Fibroblast of skin of back (primary cell): ENCODE measurements around the gene PSMD13.
"Not testable (repeated sequence)": the region's sequence is repeated elsewhere in the genome, so short reads cannot be mapped to it uniquely, and the experiment has no call there.

Source experiments
- DNase-seq: peaks from one replicate; pipeline ENCODE4 v3.0.0-alpha.2; 2013

PSMD13 gene

GRCh38 chr11:218815-219593 is 17.8 kb upstream of the PSMD13 start:
- DNase-seq, result no peak

DNA sequence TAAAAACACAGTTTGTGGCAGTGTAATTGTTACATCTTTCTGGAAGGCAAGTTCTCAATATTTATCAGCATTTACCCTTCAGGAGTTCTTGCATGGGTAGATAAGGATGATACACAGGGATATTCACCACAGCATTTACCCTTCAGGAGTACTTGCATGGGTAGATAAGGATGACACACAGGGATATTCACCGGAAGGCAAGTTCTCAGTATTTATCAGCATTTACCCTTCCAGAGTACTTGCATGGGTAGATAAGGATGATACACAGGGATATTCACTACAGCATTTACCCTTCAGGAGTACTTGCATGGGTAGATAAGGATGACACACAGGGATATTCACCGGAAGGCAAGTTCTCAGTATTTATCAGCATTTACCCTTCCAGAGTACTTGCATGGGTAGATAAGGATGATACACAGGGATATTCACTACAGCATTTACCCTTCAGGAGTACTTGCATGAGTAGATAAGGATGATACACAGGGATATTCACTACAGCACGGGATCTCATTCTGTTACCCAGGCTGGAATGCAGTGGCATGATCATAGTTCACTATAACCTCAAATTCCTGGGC is 16.0 kb upstream of the PSMD13 start:
- DNase-seq, result not testable (repeated sequence)

- no peak for DNase-seq
Observed at GRCh38 chr11:221539-221938, 15.2 kb upstream of the PSMD13 start.

- DNase-seq, result no peak
Observed at GRCh38 chr11:221998-222789, 14.6 kb upstream of the PSMD13 start.

DNA sequence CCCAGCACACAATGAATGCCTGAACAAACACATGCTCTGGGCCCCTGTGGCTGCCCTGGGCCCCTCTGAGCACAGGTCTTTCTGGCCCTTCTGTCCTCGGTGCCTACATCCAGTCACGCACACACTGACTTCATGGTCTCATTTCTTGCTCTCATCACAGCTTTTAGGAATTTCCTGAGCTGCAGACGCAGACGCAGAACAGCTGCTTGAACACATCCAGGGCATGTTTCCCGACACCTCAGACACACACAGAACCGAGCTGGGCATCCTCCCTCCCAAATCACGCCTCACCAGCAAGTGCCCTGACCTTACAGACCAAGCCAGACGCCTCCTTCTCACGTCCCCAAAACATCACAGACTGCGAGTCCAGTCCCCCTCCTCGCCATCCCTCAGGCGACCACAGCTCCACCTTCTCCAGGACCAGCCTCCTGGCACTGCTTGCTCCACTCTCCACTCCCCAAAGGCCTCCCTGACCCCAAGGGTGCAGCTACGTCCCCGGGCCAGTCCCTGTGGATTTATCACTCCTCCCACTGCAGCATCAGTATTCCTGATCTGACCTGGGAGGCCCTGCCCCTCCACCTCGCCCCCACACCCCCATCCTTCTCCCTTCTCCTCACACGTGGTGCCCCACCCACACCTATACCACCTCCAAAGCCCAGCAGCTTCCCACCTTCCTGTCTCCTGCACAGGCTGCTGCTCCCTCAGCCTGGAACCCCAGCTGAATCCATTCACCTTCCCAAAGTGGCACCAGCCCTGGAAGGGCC is 13.6 kb upstream of the PSMD13 start:
- no peak for DNase-seq

DNA sequence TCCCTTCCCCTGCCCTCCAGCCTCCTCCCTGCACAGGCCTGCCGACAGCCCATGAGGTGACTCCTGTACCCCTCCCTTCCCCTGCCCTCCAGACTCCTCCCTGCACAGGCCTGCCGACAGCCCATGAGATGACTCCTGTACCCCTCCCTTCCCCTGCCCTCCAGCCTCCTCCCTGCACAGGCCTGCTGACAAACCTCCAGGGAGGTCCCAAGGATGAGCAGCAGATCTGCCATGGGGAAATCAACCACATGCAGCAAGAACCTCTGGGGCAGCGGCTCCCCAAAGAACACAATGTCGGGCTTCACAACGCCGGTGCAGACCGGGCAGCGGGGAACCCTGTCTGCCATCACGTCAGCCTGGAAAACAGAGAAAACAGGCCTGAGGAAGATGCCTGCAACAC is 12.9 kb upstream of the PSMD13 start:
- no peak for DNase-seq

- DNase-seq, result no peak
Observed at GRCh38 chr11:224424-224823, 12.4 kb upstream of the PSMD13 start.

DNA sequence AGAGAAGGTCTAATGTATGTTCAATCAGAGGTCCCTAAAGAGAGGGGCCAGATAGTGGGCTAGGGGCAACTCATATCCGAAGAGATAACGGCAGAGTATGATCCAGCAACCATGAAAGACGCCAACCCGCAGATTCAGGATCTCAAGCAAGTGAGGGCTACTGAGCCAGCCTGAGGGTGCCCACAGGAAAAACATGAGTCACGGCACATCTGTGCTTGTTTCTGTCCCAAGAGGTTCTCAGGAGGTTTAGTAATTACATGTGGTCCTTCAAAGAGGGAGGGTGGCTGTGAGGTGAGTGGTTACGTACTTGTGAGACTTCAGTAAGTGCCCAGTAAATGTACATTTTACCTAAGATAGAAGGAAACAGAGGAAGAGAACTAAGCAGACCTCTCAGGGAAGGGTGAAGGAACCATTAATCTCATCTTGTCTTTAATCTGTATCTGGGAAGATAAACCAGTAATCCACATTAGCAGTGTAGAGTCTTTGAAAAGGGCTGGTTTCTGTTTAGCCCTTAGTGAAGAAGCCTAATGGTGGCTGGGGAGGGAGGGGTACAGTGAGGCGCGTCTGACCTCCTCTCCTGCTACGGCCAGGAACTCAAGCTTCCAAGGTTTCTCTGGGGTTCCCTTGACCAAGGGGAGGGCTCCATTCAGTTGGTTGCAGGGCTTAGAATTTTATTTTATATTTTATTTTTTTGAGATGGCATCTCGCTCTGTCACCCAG is 10.9 kb upstream of the PSMD13 start:
- no peak for DNase-seq

- no peak for DNase-seq
Observed at GRCh38 chr11:227824-228379, 8.9 kb upstream of the PSMD13 start.

GRCh38 chr11:230431-230830 is 6.3 kb upstream of the PSMD13 start:
- DNase-seq, result no peak

DNA sequence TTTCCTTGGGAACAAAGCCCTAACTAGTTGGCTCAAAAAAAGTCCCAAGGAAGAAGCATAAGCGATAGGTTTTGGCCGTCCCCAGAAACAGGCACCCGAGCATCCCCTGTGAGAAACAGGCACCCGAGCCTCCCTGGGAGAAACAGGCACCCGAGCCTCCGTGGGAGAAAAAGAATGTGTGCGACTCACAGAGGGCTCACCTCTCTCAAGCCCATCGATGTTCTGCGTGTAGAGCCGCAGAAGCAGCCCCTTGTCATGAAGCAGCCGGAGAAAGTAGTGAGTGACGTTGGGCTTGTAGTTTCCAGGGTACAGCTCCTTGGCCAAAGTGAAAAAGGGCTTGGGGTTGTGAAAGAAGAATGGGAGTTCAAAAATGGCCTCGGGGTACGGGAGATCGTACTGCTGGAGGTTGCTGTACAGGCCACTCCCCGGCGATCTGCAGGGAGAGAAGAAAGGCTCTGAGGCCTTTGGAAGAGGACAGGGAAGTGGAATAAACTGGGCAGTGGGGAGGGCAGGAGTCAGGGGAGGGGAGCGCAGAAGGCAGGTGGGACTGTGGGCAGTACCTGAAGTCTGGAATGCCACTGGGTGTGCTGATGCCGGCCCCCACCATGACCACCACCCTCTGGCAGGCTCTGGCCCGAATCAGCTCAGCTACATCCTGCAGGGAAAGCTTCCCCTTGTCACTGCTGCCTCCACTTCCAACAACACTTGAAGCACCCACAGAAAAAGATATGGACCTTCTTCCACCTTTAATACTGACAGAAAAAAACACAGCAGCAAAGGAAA is 3.8 kb upstream of the PSMD13 start:
- DNase-seq, result no peak

- DNase-seq, result no peak
Observed at GRCh38 chr11:235180-235579, 1.6 kb upstream of the PSMD13 start.

- no peak for DNase-seq
Observed at GRCh38 chr11:235609-235996, 1.2 kb upstream of the PSMD13 start.

DNA sequence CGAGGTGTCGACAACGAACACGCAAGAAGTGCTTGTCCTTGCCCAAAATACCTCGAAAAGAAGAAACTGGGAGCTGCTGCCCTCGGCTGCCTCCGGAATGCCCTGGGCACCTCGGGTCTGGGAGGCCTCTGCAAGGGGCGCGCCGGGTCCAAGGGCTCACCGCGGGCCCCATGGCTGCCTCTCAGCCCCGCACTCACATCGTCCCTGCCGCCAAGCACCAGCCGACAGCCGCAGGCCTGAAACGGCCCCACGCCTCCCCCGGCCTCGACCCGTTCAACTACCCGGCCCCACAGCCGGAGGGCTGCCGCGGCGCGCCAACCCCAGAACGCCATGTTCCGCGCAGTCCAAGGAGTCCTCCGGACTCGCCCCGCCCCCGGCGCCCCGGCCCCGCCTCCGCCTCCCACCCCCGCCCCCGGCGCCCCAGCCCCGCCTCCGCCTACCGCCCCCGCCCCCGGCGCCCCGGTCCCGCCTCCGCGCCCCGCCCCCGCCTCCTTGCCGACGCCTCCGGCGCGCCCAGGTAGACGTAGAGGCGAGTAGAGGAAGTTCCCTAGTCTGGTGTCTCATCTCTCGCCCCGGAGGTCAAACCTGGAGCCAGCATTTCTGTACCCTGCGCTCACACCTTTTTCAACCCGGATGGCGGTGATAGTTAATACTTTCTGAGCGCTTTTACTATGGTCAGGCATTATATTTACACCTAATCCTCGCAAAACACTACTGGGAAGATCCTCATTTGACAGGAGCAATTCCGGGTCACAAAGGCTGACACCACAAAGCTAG is 591 bp upstream of the PSMD13 start, which contains the start of gene SIRT3:
Gene SIRT3 (minus strand): TSS at position 346 of the 777 bp plus-strand sequence. CDS start 14 bp downstream, at position 332.
- DNase-seq, result peak; percentile 81

DNA sequence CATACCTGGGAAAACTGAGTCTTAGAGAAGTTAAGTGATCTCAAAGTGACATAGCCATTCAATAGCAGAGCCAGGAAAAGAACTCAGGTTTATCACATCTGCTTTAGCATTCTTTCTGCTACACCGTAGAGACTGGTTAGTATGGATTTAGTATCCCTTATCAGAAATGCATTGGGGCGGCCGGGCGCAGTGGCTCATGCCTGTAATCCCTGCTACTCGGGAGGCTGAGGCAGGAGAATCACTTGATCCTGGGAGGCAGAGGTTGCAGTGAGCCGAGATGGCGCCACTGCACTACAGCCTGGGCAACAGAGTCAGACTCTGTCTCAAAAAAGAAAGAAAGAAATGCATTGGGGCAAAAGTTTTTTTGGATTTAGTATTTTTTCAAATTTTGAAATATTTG is 1.6 kb downstream of the PSMD13 start:
- not testable (repeated sequence) for DNase-seq

DNA sequence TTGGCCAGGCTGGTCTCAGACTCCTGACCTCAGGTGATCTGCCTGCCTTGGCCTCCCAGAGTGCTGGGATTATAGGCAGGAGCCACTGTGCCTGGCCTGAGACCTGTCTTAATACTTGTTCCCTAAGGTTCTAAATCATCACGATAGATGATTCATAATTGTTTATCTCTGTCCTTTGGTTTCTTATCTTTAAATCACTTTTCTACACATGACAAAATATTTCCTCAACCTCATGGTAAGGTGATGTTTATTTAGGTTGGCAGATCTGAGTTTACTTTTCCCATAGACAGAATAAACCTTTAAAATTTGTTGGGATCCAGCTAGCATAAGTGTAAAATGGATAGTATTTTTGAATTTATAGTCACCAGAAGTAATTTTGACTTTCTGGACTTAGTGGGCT is 3.5 kb downstream of the PSMD13 start:
- DNase-seq, result no peak

DNA sequence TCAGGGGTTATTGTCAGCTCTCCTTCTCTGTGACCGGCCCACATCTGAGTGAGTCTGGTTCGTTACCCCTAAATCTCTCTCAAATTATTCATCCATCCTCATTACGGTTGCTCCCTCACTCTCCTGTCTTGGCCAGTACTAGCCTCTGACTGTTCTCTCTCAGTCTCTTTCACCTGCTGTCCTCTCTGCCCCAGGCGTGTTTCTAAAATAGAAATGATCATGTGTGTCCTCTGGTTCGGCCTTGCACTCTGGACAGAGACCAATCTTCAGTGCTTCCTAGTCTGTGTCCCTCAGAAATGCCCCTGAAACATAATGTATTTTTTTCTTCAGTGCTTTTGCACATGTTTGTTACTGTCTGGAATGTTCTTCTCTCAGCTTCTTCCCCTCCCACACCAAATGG is 4.9 kb downstream of the PSMD13 start:
- no peak for DNase-seq

DNA sequence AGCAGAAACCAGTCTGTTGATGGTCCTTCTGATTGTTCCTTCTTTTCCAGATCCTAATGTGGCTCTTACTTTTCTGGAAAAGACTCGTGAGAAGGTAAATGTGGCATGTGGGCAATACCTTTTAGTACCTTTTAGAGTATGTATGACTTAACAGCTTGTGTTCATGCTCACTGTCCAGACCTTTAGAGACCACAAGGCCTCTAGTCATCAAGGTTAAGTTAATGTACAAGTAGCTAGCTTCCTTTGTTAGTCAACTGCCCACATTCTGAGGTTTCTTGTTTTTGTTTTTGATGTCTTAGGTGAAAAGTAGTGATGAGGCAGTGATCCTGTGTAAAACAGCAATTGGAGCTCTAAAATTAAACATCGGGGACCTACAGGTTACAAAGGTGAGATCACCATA is 7.6 kb downstream of the PSMD13 start:
- DNase-seq, result no peak

DNA sequence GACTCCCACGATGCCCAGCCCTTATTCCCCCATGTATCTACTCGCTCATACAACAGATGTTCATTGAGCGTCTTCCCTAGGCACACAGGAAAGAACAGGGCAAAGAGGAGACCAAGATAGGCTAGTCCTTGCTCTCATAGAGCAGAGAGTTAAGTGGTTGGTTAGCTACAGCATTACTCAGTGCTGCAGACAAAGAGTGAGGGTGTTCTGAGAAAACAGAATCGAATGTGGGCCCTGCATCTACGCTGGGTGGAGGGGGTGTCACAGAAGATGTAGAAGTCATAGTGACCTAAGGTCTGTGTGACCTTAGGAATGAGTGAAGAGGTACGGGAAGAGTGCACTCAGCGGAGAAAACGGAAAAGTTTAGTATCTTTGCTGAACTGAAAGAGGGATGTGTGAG is 12.3 kb downstream of the PSMD13 start:
- DNase-seq, result no peak

DNA sequence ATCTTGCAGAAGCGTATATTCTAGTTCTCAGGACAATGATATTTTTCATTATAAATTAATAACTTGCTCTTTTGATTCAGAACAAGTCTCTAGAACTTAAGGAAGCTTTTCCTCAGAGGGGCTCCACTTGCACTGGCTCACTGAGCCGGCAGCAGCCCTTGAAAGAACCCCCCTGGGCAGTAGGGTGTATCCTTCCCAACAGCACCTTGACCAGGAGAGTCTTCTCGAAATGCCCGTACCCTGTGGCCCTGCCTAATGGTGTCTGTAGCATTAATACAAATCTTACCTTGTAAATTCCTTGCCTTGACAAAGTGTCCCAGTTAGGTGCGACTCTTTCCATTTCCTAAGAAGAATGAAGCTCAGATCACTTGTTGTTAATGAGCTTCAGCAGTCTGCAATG is 13.5 kb downstream of the PSMD13 start:
- no peak for DNase-seq
